HG02884 (cell line): ENCODE measurements around the gene NEDD9.

ENCODE experiments used
- ATAC-seq: cut with Tn5 transposase; IDR thresholded peaks from one replicate; pipeline ENCODE4 v1.9.1; 2021; ENCODE audit warnings: mild to moderate bottlenecking, moderate library complexity; ENCODE audit not compliant: unreplicated experiment

NEDD9 gene

GRCh38 chr6:11232193-11232769, at the start of gene NEDD9:
TSS of gene NEDD9 (minus strand) at chr6:11232668. CDS start at chr6:11232515, 153 bp downstream.
- peak; percentile 99 for ATAC-seq

- no peak for ATAC-seq
Observed at GRCh38 chr6:11282245-11282644, 49.8 kb upstream of the NEDD9 start.

DNA sequence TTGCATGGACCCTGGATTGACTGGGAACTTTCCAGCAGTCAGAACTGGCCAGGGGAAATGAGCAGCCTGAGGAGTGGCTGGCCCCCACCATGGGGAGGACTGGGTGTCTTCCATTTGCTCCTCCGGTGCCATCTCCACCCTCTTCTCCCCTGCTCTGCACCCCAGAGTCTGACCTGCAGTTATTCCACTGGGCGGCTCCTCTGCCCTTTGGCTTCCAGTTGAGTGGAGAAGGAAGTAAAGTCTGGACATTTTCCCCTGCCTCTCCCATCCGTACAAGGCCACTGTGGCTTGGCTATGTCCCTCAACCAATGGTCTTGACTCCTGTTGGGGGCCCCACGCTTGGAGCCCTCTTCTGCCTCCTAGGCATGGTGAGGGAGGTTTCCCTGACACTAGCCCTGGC, 47.9 kb upstream of the NEDD9 start:
- ATAC-seq: no peak

GRCh38 chr6:11279284-11279689, 46.8 kb upstream of the NEDD9 start:
- no peak for ATAC-seq

GRCh38 chr6:11278207-11278559, 45.7 kb upstream of the NEDD9 start:
- ATAC-seq: no peak

- peak; percentile 43 for ATAC-seq
Observed at GRCh38 chr6:11277275-11278206, 45.1 kb upstream of the NEDD9 start.

DNA sequence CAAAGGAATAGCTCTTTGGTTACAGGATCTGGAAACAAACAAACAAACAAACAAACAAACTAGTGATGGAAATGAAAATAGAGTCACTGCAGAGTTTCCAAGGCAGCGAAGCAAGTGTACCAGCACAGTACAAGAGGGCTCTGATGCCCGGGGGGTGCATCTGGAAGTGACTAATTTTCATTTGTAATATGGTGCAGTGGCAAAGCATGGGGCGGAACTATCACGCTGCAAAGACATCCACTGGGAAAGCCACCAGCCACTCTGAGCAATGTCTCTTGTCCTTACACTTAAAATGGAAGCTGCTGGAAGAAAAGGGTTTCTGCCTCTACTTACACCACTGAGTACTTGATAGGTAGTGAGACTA, 44.4 kb upstream of the NEDD9 start:
- ATAC-seq: no peak

DNA sequence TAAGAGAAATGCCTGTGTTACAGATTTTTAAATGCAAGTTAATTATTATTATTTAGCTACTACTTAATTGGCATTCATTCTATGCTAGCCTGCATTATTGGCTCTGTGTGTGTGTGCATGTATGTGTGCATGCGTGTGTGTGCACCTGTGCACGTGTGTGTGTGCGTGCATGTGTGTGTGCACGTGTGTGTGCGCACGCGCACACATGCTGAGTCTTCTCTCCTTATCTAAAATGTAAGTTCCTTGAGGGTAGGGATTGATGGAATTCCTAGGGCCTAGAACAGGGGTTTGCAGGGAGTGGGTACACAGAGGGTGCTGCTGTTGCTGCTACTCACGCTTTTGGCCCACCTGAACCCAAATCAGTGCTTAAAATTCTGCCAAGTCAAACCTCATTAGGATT, 43.8 kb upstream of the NEDD9 start:
- no peak for ATAC-seq

DNA sequence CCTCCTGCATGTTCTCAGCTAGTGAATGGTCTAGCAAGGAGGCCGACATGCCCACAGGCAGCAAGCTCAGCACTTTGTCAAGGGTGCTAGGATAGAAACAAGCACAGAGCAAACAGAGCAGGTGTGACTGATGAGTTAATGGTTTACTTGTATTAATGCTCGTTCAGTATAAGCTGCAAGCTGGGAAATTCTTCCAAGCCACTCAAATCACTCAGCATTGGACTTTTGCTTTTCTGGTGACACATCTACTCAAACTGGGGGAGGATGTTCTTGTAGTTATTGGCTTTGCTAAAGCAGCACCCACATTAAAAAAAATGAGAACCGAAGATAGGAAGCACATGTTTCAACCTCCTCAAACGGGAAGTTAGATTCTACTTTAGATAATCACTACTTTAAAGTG, 43.1 kb upstream of the NEDD9 start:
- peak; percentile 65 for ATAC-seq

DNA sequence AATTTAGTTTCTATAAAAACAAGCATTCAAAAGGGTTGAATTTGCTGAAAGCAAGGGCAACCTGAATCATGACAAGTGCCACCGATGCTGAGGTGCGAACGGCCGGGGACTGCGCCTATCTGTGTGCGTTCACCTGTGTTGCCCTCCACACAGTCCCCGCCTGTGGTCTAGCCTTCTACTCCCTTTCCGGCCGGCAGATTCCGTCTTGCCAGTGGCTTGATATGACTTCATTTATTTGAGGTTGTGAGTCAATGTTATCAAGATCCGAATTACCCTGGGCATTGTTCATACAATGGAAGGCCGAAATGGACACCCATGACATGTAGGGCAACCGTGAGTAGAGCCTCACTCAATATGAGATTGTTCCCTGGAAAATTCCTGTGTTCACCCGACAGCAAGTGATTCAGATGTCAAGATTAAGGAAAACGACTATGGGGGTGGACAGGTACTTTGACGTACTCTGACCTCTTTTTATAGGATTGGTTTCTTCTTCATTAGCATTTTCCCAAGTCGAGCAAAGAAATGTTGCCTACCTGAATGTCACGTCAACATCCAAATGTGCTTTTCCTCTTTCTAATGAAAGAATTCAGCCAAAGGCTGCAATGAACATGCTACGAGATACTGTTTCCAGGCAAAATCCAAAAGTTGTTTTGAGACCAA, 41.1 kb upstream of the NEDD9 start:
- ATAC-seq: no peak

GRCh38 chr6:11272491-11273192, 40.2 kb upstream of the NEDD9 start:
- no peak for ATAC-seq

DNA sequence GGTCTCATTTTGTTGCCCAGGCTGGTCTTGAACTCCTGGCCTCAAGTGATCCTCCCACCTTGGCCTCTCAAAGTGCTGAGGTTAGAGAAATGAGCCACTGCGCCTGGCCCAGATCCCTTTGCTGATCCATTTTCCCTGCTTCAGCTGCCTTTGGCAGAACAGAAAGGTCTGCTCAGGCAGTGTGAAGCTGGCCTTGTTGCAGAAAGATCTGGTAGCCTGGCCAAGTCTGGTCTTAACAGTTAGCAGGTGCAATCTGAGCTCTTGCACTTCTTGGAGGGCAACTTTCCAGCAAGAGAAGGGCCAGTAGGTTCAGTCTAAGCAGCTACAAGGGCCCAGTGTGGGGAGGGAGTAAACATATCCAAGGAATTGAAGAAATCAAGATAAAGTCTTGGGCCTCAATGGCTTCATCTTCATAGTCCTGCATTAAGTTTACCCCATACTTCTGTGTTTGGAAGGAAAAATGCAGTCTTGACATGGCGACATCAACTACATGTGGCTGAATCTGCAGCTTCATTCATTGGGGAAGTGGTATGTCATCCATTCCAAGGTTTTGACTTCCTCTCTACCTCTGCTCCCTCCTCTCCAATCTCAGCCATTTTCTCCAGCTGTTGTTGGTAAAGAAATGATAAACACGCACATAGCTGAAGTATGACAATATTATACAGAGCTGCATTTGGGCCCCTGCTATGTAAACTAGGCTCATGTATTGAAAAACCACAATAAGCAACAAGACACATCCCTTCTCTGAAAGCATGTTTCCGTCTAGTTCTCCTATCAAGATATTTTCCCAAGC, 39.0 kb upstream of the NEDD9 start:
- ATAC-seq: no peak

DNA sequence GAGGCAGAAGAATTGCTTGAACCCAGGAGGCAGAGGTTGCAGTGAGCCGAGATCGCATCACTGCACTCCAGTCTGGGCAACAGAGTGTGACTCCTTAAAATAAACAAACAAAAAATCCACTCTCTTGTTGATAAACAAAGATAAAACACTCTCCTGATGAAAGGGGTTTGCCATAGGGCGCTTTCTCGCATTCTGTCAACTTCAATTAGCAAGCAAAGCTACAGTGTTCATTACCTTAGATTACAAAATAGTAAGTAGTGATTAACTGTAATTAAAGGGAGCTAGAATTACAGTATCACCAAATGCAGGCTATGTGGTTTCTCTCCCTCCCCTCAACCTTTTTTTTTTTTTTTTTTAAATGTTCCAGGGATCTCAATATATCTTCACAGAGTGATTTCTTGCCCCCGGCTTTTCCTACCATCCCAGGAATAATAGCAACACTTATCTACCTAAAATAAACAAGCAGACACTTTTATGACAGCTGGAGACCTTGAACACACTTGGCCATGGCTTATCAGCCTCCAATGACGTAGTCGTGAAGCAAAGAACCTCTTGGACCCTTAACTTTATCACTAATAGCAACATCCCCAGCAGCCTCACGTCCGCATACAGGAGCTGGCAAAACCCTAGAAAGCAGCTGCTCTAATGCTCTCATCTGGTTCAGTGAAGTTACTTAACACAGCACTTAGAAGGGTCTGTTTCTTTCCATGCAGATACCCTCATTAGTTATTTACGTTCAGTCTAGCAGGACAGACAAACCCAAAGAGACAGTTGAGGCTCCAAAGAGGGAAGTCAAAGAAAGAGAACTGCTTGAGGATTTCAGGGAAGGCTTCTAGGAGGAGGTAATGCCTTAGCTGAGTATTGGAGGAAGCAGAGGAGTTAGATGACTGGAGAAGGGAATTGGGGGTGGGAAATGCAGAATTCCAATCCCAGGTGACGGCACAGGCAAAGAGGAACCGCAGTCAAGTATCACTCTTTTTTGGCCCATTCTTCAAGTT, 37.9 kb upstream of the NEDD9 start:
- ATAC-seq: no peak

GRCh38 chr6:11268978-11269377, 36.5 kb upstream of the NEDD9 start:
- ATAC-seq: no peak

GRCh38 chr6:11266926-11267325, 34.5 kb upstream of the NEDD9 start:
- ATAC-seq: no peak

- ATAC-seq: no peak
Observed at GRCh38 chr6:11265932-11266331, 33.5 kb upstream of the NEDD9 start.

DNA sequence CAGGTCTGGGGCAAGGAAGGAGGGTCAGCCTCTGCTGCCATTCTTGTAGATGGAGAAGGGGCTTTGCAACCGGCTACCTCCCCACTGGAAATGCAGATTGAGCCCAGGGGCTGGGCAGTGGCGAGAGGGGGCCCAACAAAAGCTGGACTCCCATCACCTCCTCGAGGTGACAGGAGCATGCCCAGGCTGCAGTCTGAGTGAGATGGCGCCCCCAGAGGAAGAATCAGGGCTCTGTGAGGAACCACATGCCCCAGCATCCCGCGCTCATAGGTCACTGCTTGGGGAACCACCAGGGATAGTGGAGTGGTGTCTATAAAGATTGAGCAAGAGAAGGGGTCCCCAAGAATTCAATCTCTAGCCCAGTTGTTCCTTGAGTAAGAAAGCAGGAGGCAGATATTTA, 31.6 kb upstream of the NEDD9 start:
- ATAC-seq: no peak

DNA sequence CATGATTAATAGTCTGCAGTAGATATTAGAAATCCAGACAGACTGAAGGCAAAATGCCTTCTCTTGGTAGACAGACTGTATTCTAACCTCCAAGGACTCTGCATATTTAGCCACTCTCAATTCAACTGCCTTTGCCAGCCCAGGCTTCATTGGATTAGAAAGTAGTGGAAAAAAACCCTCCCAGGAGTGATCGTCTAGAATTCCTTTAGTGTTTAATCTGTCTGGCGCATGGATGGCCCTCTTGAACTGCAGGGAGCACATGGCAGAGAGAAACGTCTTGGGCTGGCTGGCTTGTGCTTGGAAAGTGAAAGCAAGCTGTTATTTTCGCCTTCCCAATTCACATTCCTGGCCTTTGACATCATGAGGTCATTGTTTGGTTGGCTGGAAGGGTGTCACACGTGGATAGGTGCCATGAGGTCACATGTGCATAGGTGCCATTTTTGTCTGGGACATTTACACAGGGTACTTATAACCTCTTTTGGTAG, 30.9 kb upstream of the NEDD9 start:
- no peak for ATAC-seq

DNA sequence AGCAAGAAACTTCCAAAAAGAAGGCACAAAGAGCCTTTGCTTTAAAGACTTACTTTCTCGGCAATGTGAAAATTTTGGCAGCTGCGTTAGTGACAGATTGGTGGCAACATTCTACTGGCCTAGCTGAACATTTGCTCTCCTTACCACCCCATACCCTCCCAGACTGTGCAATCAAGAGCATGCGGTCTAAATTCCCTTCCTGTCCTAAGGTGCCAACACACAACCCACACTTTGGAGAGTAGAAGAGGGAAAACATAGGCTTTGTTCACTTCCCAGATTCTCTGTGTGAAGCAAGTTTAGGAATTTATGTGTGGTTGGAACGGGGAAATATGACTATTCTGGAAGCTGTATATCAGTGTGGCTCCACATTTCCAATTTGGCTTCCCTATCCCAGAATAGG, 29.8 kb upstream of the NEDD9 start:
- no peak for ATAC-seq
